Testis (tissue), 3 donors: ENCODE results near the gene TBC1D5. TPM values are rescaled to one million over a fixed set of nuclear protein-coding genes. Genes with fewer than 3 reads are reported as not detected.

ENCODE experiments used
- DNase-seq: peaks from one replicate; pipeline ENCODE4 v3.0.0-alpha.2; 2019
- H3K27ac ChIP-seq, 2 donors: fragments of 200-600 bp; sonication (generic); one replicate each; pipeline ENCODE4 v1.5.1; 2019
- H3K27me3 ChIP-seq: fragments of 200-600 bp; sonication (generic); one replicate; pipeline ENCODE4 v1.5.1; 2019
- H3K36me3 ChIP-seq: fragments of 200-600 bp; sonication (generic); one replicate; pipeline ENCODE4 v1.5.1; 2017; ENCODE audit warnings: low read depth; ENCODE audit errors: missing control alignments
- H3K4me1 ChIP-seq: fragments of 200-600 bp; sonication (generic); one replicate; pipeline ENCODE4 v1.5.1; 2019
- H3K4me3 ChIP-seq, 2 donors: fragments of 200-600 bp; sonication (generic); one replicate each; pipeline ENCODE4 v1.5.1; 2017 to 2019
- H3K9me3 ChIP-seq: fragments of 200-600 bp; sonication (generic); one replicate; pipeline ENCODE4 v1.5.1; 2017
- CTCF ChIP-seq, 3 experiments: fragments of 450-650 bp in 2 of 3; fragments of 200-600 bp in 1 of 3; sonication (generic) in 1 of 3; IDR thresholded peaks; one replicate each; pipeline ENCODE4 v1.5.1; 2016 to 2019; ENCODE audit warnings: antibody characterized with exemption in 3 of 3, mild to moderate bottlenecking in 2 of 3, moderate library complexity in 1 of 3
- POLR2A ChIP-seq: fragments of 450-650 bp; IDR thresholded peaks from one replicate; pipeline ENCODE4 v1.6.1; 2017; ENCODE audit warnings: antibody characterized with exemption, mild to moderate bottlenecking, moderate library complexity
- WGBS, 2 donors: methylation state at CpG; one replicate each; pipeline ENCODE4 v1.1.5; 2018; 5-methylcytosine and 5-hydroxymethylcytosine counted together
- intact Hi-C: fragments of 100-400 bp; cut with DNase I; formaldehyde crosslinking; loops from one replicate; pipeline ENCODE4 v1.15.1; 2023; ENCODE audit warnings: low total_unique reads
- polyA plus RNA-seq: library from polyadenylated mRNA; stranded (reverse); fragments of 350-450 nt; fragmentation: Illumina TruSeq; extraction: RNeasy Lipid Tissue Mini Kit (QIAGEN cat#74804); gene quantifications from one replicate; pipeline ENCODE4 v1.2.3, GENCODE V29; 2014; ENCODE audit warnings: low read depth, low replicate concordance; ENCODE audit not compliant: insufficient read depth
- total RNA-seq, 2 donors: library from RNA; depleted of rRNA; stranded (reverse); fragments of >200 nt; gene quantifications; one replicate each; pipeline ENCODE4 v1.2.3, GENCODE V29; 2016

TBC1D5 gene
- total and polyA plus RNA-seq, 3 donors from 2014 or later, result 47.8 to 98.1 (median 95.4) TPM

GRCh38 chr3:17678116-17678741 is 64.2 kb downstream of the TBC1D5 start:
- Histone ChIP-seq H3K4me1 (no peaks in the 10 kb centered on the region), H3K27me3 (no peaks in the 10 kb centered on the region), H3K9me3 (no peaks in the 10 kb centered on the region), H3K27ac (no peak overlapping the region), H3K36me3 (no peaks in the 10 kb centered on the region), H3K4me3 (no peak overlapping the region)
- TF ChIP-seq CTCF (IDR thresholded peaks at IDR 0.05), result no peak
- no peak for TF ChIP-seq POLR2A
- intact Hi-C loops, result no loop called here
- no peak for DNase-seq

- no peak overlapping the region for H3K4me3 ChIP-seq
- 47 to 69% methylated on average over 2 of the region's 2 CpGs for WGBS, 2 donors
- no peaks in the 10 kb centered on the region for H3K27me3 ChIP-seq
- H3K36me3 ChIP-seq, result no peaks in the 10 kb centered on the region
- TF ChIP-seq CTCF (IDR thresholded peaks at IDR 0.05), result no peak
- TF ChIP-seq POLR2A, result no peak
- no peaks in the 10 kb centered on the region for H3K4me1 ChIP-seq
- H3K9me3 ChIP-seq, result no peaks in the 10 kb centered on the region
- intact Hi-C loops, result no loop called here
- H3K27ac ChIP-seq, result no peak overlapping the region
- DNase-seq, result no peak
Observed at GRCh38 chr3:17674082-17674686, 68.2 kb downstream of the TBC1D5 start.

- Histone ChIP-seq H3K9me3 (no peaks in the 10 kb centered on the region), H3K27me3 (no peaks in the 10 kb centered on the region), H3K36me3 (no peaks in the 10 kb centered on the region), H3K4me1 (no peaks in the 10 kb centered on the region), H3K27ac (no peak overlapping the region), H3K4me3 (no peak overlapping the region)
- TF ChIP-seq CTCF (IDR thresholded peaks at IDR 0.05) (no peak), POLR2A (no peak)
- intact Hi-C loops, result no loop called here
- 46 to 54% methylated on average over 3 of the region's 3 CpGs for WGBS, 2 donors
- DNase-seq, result no peak
Observed at GRCh38 chr3:17672506-17672905, 69.9 kb downstream of the TBC1D5 start.

GRCh38 chr3:17670749-17671148 is 71.7 kb downstream of the TBC1D5 start:
- Histone ChIP-seq H3K9me3 (no peaks in the 10 kb centered on the region), H3K27ac (no peak overlapping the region), H3K4me3 (no peak overlapping the region), H3K27me3 (no peaks in the 10 kb centered on the region), H3K36me3 (no peaks in the 10 kb centered on the region), H3K4me1 (no peaks in the 10 kb centered on the region)
- WGBS, 2 donors, result 53 to 70% methylated on average over 3 of the region's 3 CpGs
- DNase-seq, result no peak
- TF ChIP-seq POLR2A (no peak), CTCF (IDR thresholded peaks at IDR 0.05) (no peak)
- intact Hi-C loops, result no loop called here

GRCh38 chr3:17664923-17665322 is 77.5 kb downstream of the TBC1D5 start:
- no peak for DNase-seq
- no peak overlapping the region for H3K4me3 ChIP-seq
- no peaks in the 10 kb centered on the region for H3K27me3 ChIP-seq
- H3K9me3 ChIP-seq, result no peaks in the 10 kb centered on the region
- intact Hi-C loops, result no loop called here
- 72 to 88% methylated on average over 3 of the region's 3 CpGs for WGBS, 2 donors
- H3K27ac ChIP-seq, result no peak overlapping the region
- H3K4me1 ChIP-seq, result no peaks in the 10 kb centered on the region
- TF ChIP-seq POLR2A (no peak), CTCF (IDR thresholded peaks at IDR 0.05) (no peak)
- no peaks in the 10 kb centered on the region for H3K36me3 ChIP-seq
